HepG2 (cell line): ENCODE measurements around the gene TCAP. TPM values are rescaled to one million over a fixed set of nuclear protein-coding genes. Genes with fewer than 3 reads are reported as not detected.

Experiments used
- CREB1 ChIP-seq, 2 experiments: fragments of 450-650 bp in 1 of 2; IDR thresholded peaks; 2 replicates each; pipeline ENCODE4 v1.6.1; 2016 to 2017; ENCODE audit warnings: control low read depth in 1 of 2, mild to moderate bottlenecking in 1 of 2, missing compliant biosample characterization in 1 of 2, missing genetic modification characterization in 1 of 2
- HIC2 ChIP-seq: sonication (generic); formaldehyde crosslinking; IDR thresholded peaks from 2 replicates; pipeline ENCODE4 v1.9.0; 2022; ENCODE audit warnings: low read depth, missing genetic modification reagents
- JDP2 ChIP-seq: sonication (generic); formaldehyde crosslinking; IDR thresholded peaks from 2 replicates; pipeline ENCODE4 v1.8.1; 2022; ENCODE audit warnings: missing genetic modification reagents, borderline replicate concordance
- MAZ ChIP-seq, 2 experiments: sonication (generic) in 1 of 2; formaldehyde crosslinking in 1 of 2; IDR thresholded peaks; 2 replicates each; pipeline versions ENCODE4 v1.5.0 to v1.6.1; 2012 to 2020; ENCODE audit warnings: low read depth in 2 of 2, mild to moderate bottlenecking in 2 of 2, borderline replicate concordance in 1 of 2, improper control_type of control experiment in 1 of 2, low read length in 1 of 2, missing genetic modification reagents in 1 of 2, moderate library complexity in 1 of 2
- MEF2D ChIP-seq: sonication (generic); formaldehyde crosslinking; IDR thresholded peaks from 2 replicates; pipeline ENCODE4 v1.5.1; 2020; ENCODE audit warnings: mild to moderate bottlenecking, missing genetic modification reagents
- RERE ChIP-seq: IDR thresholded peaks from 2 replicates; pipeline ENCODE4 v1.6.1; 2016; ENCODE audit warnings: low read depth, missing genetic modification reagents, missing compliant biosample characterization
- SP140L ChIP-seq: sonication (generic); formaldehyde crosslinking; IDR thresholded peaks from 2 replicates; pipeline ENCODE4 v1.4.0; 2020; ENCODE audit warnings: missing genetic modification reagents, borderline replicate concordance
- TCF7 ChIP-seq: sonication (generic); IDR thresholded peaks from 2 replicates; pipeline ENCODE4 v1.6.1; 2016; ENCODE audit warnings: antibody characterized with exemption, low read depth
- TRIM24 ChIP-seq: sonication (generic); formaldehyde crosslinking; IDR thresholded peaks from 2 replicates; pipeline ENCODE4 v1.8.0; 2022; ENCODE audit warnings: mild to moderate bottlenecking, missing genetic modification reagents
- WIZ ChIP-seq: sonication (generic); formaldehyde crosslinking; IDR thresholded peaks from 2 replicates; pipeline ENCODE4 v1.5.1; 2020; ENCODE audit warnings: mild to moderate bottlenecking, missing genetic modification reagents
- ZFP41 ChIP-seq: sonication (generic); formaldehyde crosslinking; IDR thresholded peaks from 2 replicates; pipeline ENCODE4 v1.4.0; 2020; ENCODE audit warnings: mild to moderate bottlenecking, missing genetic modification reagents, borderline replicate concordance
- ZNF335 ChIP-seq: sonication (generic); formaldehyde crosslinking; IDR thresholded peaks from 2 replicates; pipeline ENCODE4 v1.4.0; 2020; ENCODE audit warnings: missing genetic modification reagents
- ZNF512 ChIP-seq: sonication (generic); formaldehyde crosslinking; IDR thresholded peaks from 2 replicates; pipeline ENCODE4 v1.4.0; 2020; ENCODE audit warnings: mild to moderate bottlenecking, missing genetic modification reagents
- ZNF674 ChIP-seq: sonication (generic); formaldehyde crosslinking; IDR thresholded peaks from 2 replicates; pipeline ENCODE4 v1.5.0; 2020; ENCODE audit warnings: low read depth, mild to moderate bottlenecking, missing genetic modification reagents
- ZNF850 ChIP-seq: sonication (generic); formaldehyde crosslinking; conservative IDR thresholded peaks from 2 replicates; pipeline ENCODE4 v1.9.0; 2021; ENCODE audit warnings: mild to moderate bottlenecking, missing genetic modification reagents
- polyA plus RNA-seq, 8 experiments: library from polyadenylated mRNA; depleted of rRNA in 3 of 8; stranded (reverse) in 7 of 8; unstranded in 1 of 8; fragments of >200 nt; fragmentation: Illumina TruSeq in 4 of 8; extraction: Trizol in 4 of 8; gene quantifications; 2 replicates each; pipeline versions ENCODE4 v1.2.1 to v1.2.3, GENCODE V29; 2011 to 2016; ENCODE audit warnings: low read depth in 4 of 8, missing spikeins in 1 of 8, mixed read lengths in 1 of 8; ENCODE audit not compliant: insufficient read depth in 1 of 8
- total RNA-seq, 5 experiments: library from RNA; depleted of rRNA; stranded (reverse); fragments of >200 nt; fragmentation: Illumina TruSeq; extraction: Trizol; gene quantifications; 2 replicates each; pipeline ENCODE4 v1.2.3, GENCODE V29; 2016; ENCODE audit warnings: low read depth in 1 of 5
- TF ChIP-seq, protein P1 (sequence below): sonication (generic); formaldehyde crosslinking; IDR thresholded peaks from 2 replicates; pipeline ENCODE4 v1.8.0; 2022; ENCODE audit warnings: missing genetic modification reagents, mild to moderate bottlenecking, moderate library complexity, borderline replicate concordance

Gene TCAP
- total and polyA plus RNA-seq, 2 of the 13 experiments (the other 11 are each of a cell fraction or from before 2014, with no cell fraction given), result 0.24 to 0.65 TPM

GRCh38 chr17:39621523-39622379 is 43.4 kb upstream of the TCAP start (continued):
- TF ChIP-seq RERE (CRISPR knock-in tag), result no peak
- TF ChIP-seq ZNF512 (CRISPR knock-in tag), result no peak
- no peak for TF ChIP-seq ZFP41 (CRISPR knock-in tag)
- TF ChIP-seq TCF7, result no peak
- 0 out of 2 replicates have a peak, but pooled peaks have one; percentile 48 for TF ChIP-seq ZNF850 (CRISPR knock-in tag)
- TF ChIP-seq ZNF674, result no peak
- TF ChIP-seq HIC2, result 0 out of 2 replicates have a peak, but pooled peaks have one; percentile 26
- TF ChIP-seq SP140L (CRISPR knock-in tag), result 0 out of 2 replicates have a peak, but pooled peaks have one; percentile 76
- no peak for TF ChIP-seq WIZ (CRISPR knock-in tag)
- no peak for TF ChIP-seq TRIM24 (CRISPR knock-in tag)
- TF ChIP-seq JDP2, result no peak
- TF ChIP-seq CREB1 (IDR thresholded peaks at IDR 0.05), result no peak
- TF ChIP-seq CREB1 (CRISPR knock-in tag; IDR thresholded peaks at IDR 0.05), result no peak
- TF ChIP-seq ZNF335 (CRISPR knock-in tag), result peak; percentile 59; the same call in 1 of the 2 replicates
- TF ChIP-seq, protein P1, sequence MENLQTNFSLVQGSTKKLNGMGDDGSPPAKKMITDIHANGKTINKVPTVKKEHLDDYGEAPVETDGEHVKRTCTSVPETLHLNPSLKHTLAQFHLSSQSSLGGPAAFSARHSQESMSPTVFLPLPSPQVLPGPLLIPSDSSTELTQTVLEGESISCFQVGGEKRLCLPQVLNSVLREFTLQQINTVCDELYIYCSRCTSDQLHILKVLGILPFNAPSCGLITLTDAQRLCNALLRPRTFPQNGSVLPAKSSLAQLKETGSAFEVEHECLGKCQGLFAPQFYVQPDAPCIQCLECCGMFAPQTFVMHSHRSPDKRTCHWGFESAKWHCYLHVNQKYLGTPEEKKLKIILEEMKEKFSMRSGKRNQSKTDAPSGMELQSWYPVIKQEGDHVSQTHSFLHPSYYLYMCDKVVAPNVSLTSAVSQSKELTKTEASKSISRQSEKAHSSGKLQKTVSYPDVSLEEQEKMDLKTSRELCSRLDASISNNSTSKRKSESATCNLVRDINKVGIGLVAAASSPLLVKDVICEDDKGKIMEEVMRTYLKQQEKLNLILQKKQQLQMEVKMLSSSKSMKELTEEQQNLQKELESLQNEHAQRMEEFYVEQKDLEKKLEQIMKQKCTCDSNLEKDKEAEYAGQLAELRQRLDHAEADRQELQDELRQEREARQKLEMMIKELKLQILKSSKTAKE (CRISPR knock-in tag), result no peak
- TF ChIP-seq MAZ (IDR thresholded peaks at IDR 0.05; ENCODE audit: borderline replicate concordance, low read depth, low read length), result no peak
- TF ChIP-seq MAZ (CRISPR knock-in tag; IDR thresholded peaks at IDR 0.05; ENCODE audit: low read depth), result no peak
- no peak for TF ChIP-seq MEF2D (CRISPR knock-in tag)
